ENCODE data around the gene CCDC185. TPM values are rescaled to one million over a fixed set of nuclear protein-coding genes. Genes with fewer than 3 reads are reported as not detected.

Gene CCDC185
- total RNA-seq, 1 experiment from 2014 or later: not detected

- H3F3A ChIP-seq (ENCODE audit: insufficient read depth, low read depth): no peaks in the 10 kb centered on the region
- no peak overlapping the region for H3K4me2 ChIP-seq
- H3K79me2 ChIP-seq (ENCODE audit: low read depth): no peaks in the 10 kb centered on the region
- no peaks in the 10 kb centered on the region for H3K9me3 ChIP-seq (ENCODE audit: insufficient read depth, low read depth)
- TF ChIP-seq EZH2 (IDR thresholded peaks at IDR 0.05; ENCODE audit: low read depth) (no peak), CTCF (conservative IDR thresholded peaks at IDR 0.05) (no peak)
- no TSS peak for BruUV-seq (replicated peaks)
- H3K27ac ChIP-seq: no peak overlapping the region
- no peaks in the 10 kb centered on the region for H3K4me1 ChIP-seq (replicated peaks; ENCODE audit: insufficient read depth)
- CTCF ChIA-PET: no interaction called here
- H3K9me2 ChIP-seq (ENCODE audit: insufficient read depth): no peaks in the 10 kb centered on the region
- DNase-seq: no peak
- no peaks in the 10 kb centered on the region for H3K36me3 ChIP-seq (ENCODE audit: low read depth)
- H3K27me3 ChIP-seq (ENCODE audit: insufficient read depth, low read depth): no peaks in the 10 kb centered on the region; the same call in 1 of the 2 replicates
- intact Hi-C loops (cut with micrococcal nuclease; ENCODE audit: unreplicated experiment): no loop called here
- POLR2A ChIA-PET (ENCODE audit: unreplicated experiment): no interaction called here
- H3K4me3 ChIP-seq: no peak overlapping the region
- H2AFZ ChIP-seq: no peak overlapping the region
- no peaks in the 10 kb centered on the region for H4K20me1 ChIP-seq (ENCODE audit: insufficient read depth)
These were observed 16.8 kb downstream of the CCDC185 start for GRCh38 chr1:223410036-223410435.

GRCh38 chr1:223411309-223411708 is 18.1 kb downstream of the CCDC185 start:
- H3K79me2 ChIP-seq (ENCODE audit: low read depth): no peaks in the 10 kb centered on the region

GRCh38 chr1:223411710-223412109 is 18.5 kb downstream of the CCDC185 start:
- POLR2A ChIA-PET (ENCODE audit: unreplicated experiment): no interaction called here
- Histone ChIP-seq H3K9me3 (ENCODE audit: insufficient read depth, low read depth) (no peaks in the 10 kb centered on the region), H3K4me3 (no peak overlapping the region), H3K4me1 (replicated peaks; ENCODE audit: insufficient read depth) (no peaks in the 10 kb centered on the region), H3K27me3 (ENCODE audit: insufficient read depth, low read depth) (no peaks in the 10 kb centered on the region; the same call in 1 of the 2 replicates), H3K4me2 (no peak overlapping the region), H3F3A (ENCODE audit: insufficient read depth, low read depth) (no peaks in the 10 kb centered on the region), H2AFZ (no peak overlapping the region), H4K20me1 (ENCODE audit: insufficient read depth) (no peaks in the 10 kb centered on the region), H3K27ac (no peak overlapping the region), H3K36me3 (ENCODE audit: low read depth) (no peaks in the 10 kb centered on the region), H3K79me2 (ENCODE audit: low read depth) (no peaks in the 10 kb centered on the region), H3K9me2 (ENCODE audit: insufficient read depth) (no peaks in the 10 kb centered on the region)
- CTCF ChIA-PET: no interaction called here
- no peak for TF ChIP-seq EZH2 (IDR thresholded peaks at IDR 0.05; ENCODE audit: low read depth)
- no peak for TF ChIP-seq CTCF (conservative IDR thresholded peaks at IDR 0.05)
- no TSS peak for BruUV-seq (replicated peaks)
- intact Hi-C loops (cut with micrococcal nuclease; ENCODE audit: unreplicated experiment): no loop called here
- DNase-seq: no peak

More at GRCh38 chr1:223411309-223411708, 18.1 kb downstream of the CCDC185 start:
- Histone ChIP-seq H3K36me3 (ENCODE audit: low read depth) (no peaks in the 10 kb centered on the region), H3K4me2 (no peak overlapping the region), H3F3A (ENCODE audit: insufficient read depth, low read depth) (no peaks in the 10 kb centered on the region), H3K9me2 (ENCODE audit: insufficient read depth) (no peaks in the 10 kb centered on the region), H2AFZ (no peak overlapping the region), H3K27me3 (ENCODE audit: insufficient read depth, low read depth) (no peaks in the 10 kb centered on the region; the same call in 1 of the 2 replicates), H3K4me3 (no peak overlapping the region), H3K4me1 (replicated peaks; ENCODE audit: insufficient read depth) (no peaks in the 10 kb centered on the region), H3K9me3 (ENCODE audit: insufficient read depth, low read depth) (no peaks in the 10 kb centered on the region), H4K20me1 (ENCODE audit: insufficient read depth) (no peaks in the 10 kb centered on the region), H3K27ac (no peak overlapping the region)
- POLR2A ChIA-PET (ENCODE audit: unreplicated experiment): no interaction called here
- intact Hi-C loops (cut with micrococcal nuclease; ENCODE audit: unreplicated experiment): no loop called here
- CTCF ChIA-PET: no interaction called here
- DNase-seq: no peak
- TF ChIP-seq CTCF (conservative IDR thresholded peaks at IDR 0.05) (no peak), EZH2 (IDR thresholded peaks at IDR 0.05; ENCODE audit: low read depth) (no peak)
- BruUV-seq (replicated peaks): no TSS peak

Data from PC-9 (cell line).